Endodermal cell (in vitro differentiated cells): ENCODE measurements around the gene CAMKK2. TPM values are rescaled to one million over a fixed set of nuclear protein-coding genes. Genes with fewer than 3 reads are reported as not detected.

Experiments
- DNase-seq: peaks from one replicate; pipeline ENCODE4 v3.0.0-alpha.2; 2017
- H3K27ac ChIP-seq: 2 replicates; pipeline ENCODE4 v1.5.1; 2013; ENCODE audit warnings: mild to moderate bottlenecking, low read depth, low read length, moderate library complexity
- H3K27me3 ChIP-seq: 2 replicates; pipeline ENCODE4 v1.6.1; 2013; ENCODE audit warnings: mild to moderate bottlenecking, low read length, moderate library complexity; ENCODE audit not compliant: insufficient read depth, control insufficient read depth, poor library complexity, severe bottlenecking
- H3K36me3 ChIP-seq: 2 replicates; pipeline ENCODE4 v1.7.0; 2013; ENCODE audit warnings: mild to moderate bottlenecking, low read length, moderate library complexity; ENCODE audit not compliant: control insufficient read depth, insufficient read depth
- H3K4me1 ChIP-seq: one replicate; pipeline ENCODE4 v1.7.0; 2013; ENCODE audit warnings: low read length; ENCODE audit not compliant: control insufficient read depth, insufficient read depth
- H3K4me3 ChIP-seq: 2 replicates; pipeline ENCODE4 v1.5.1; 2013; ENCODE audit warnings: mild to moderate bottlenecking, low read length, moderate library complexity
- H3K9ac ChIP-seq: 2 replicates; pipeline ENCODE4 v1.6.1; 2013; ENCODE audit warnings: mild to moderate bottlenecking, low read length, moderate library complexity; ENCODE audit not compliant: poor library complexity, severe bottlenecking; ENCODE audit errors: extremely low read depth
- H3K9me3 ChIP-seq: 2 replicates; pipeline ENCODE4 v1.6.1; 2013; ENCODE audit warnings: mild to moderate bottlenecking, low read length, moderate library complexity; ENCODE audit not compliant: control insufficient read depth
- H3K27ac Mint-ChIP-seq: 2 replicates; pipeline ENCODE4 v1.8.0; 2020; ENCODE audit warnings: mixed read lengths
- H3K27me3 Mint-ChIP-seq: 2 replicates; pipeline ENCODE4 v1.8.0; 2021; ENCODE audit warnings: mild to moderate bottlenecking, mixed read lengths; ENCODE audit not compliant: insufficient read depth
- H3K36me3 Mint-ChIP-seq: 2 replicates; pipeline ENCODE4 v1.8.0; 2020; ENCODE audit warnings: low read depth, mixed read lengths
- H3K4me1 Mint-ChIP-seq: 2 replicates; pipeline ENCODE4 v1.8.0; 2020; ENCODE audit warnings: mixed read lengths
- H3K4me3 Mint-ChIP-seq: 2 replicates; pipeline ENCODE4 v1.8.0; 2020; ENCODE audit warnings: mild to moderate bottlenecking, moderate library complexity, mixed read lengths
- H3K9me3 Mint-ChIP-seq: 2 replicates; pipeline ENCODE4 v1.8.0; 2020; ENCODE audit warnings: mild to moderate bottlenecking, mixed read lengths
- CTCF ChIP-seq: fragments of 200-600 bp; sonication (generic); conservative IDR thresholded peaks from 2 replicates; pipeline ENCODE4 v1.5.0; 2021; ENCODE audit warnings: antibody characterized with exemption, mild to moderate bottlenecking
- WGBS, 2 experiments: methylation state at CpG; one replicate each; pipeline versions ENCODE4 v1.1.5 to v1.1.7; 2013; ENCODE audit warnings: missing lambda C conversion rate in 2 of 2, mixed read lengths in 1 of 2; ENCODE audit not compliant: insufficient coverage in 1 of 2, insufficient read length in 1 of 2; 5-methylcytosine and 5-hydroxymethylcytosine counted together
- total RNA-seq, 2 donors: library from RNA; stranded (reverse); fragmentation: NEBNext Ultra II Directional in 1 of 2; extraction: Animal tissue kit (Norgen Biotek cat#: 25700) in 1 of 2; gene quantifications; 2 replicates in 1 of 2; 3 replicates in 1 of 2; pipeline ENCODE4 v1.2.1, GENCODE V29; 2021

Gene CAMKK2
- total RNA-seq, 2 donors from 2014 or later: 95.8 to 113 TPM

GRCh38 chr12:121293603-121294002, 2.9 kb downstream of the CAMKK2 start:
- H3K36me3 ChIP-seq: peaks cover 16% of the 10 kb centered on the region
- no peaks in the 10 kb centered on the region for H3K9me3 ChIP-seq
- no peak overlapping the region for H3K4me3 ChIP-seq
- WGBS, 2 experiments: 94% methylated on average over 4 of the region's 4 CpGs; no CpG with 5 or more reads in 1 of the 2 experiments
- peaks cover 16% of the 10 kb centered on the region for H3K4me1 Mint-ChIP-seq
- H3K27ac Mint-ChIP-seq: no peak overlapping the region
- H3K4me1 ChIP-seq: peaks cover 4% of the 10 kb centered on the region
- no peak for DNase-seq
- H3K36me3 Mint-ChIP-seq: peaks cover 32% of the 10 kb centered on the region
- H3K27me3 Mint-ChIP-seq: no peaks in the 10 kb centered on the region
- TF ChIP-seq CTCF: no peak
- peak overlapping the region; percentile 91 for H3K4me3 Mint-ChIP-seq
- no peaks in the 10 kb centered on the region for H3K27me3 ChIP-seq
- H3K9me3 Mint-ChIP-seq: no peaks in the 10 kb centered on the region
- no peak overlapping the region for H3K27ac ChIP-seq
- H3K9ac ChIP-seq: no peak overlapping the region

GRCh38 chr12:121290410-121290809, 6.1 kb downstream of the CAMKK2 start:
- DNase-seq: no peak
- no peaks in the 10 kb centered on the region for H3K27me3 Mint-ChIP-seq
- no peak overlapping the region for H3K4me3 Mint-ChIP-seq
- Histone ChIP-seq H3K4me1 (peaks cover 4% of the 10 kb centered on the region), H3K27ac (no peak overlapping the region), H3K9me3 (no peaks in the 10 kb centered on the region), H3K9ac (no peak overlapping the region), H3K27me3 (no peaks in the 10 kb centered on the region), H3K4me3 (no peak overlapping the region), H3K36me3 (peaks cover 16% of the 10 kb centered on the region)
- H3K27ac Mint-ChIP-seq: no peak overlapping the region
- WGBS, 2 experiments: 91% methylated on average over 5 of the region's 5 CpGs; no CpG with 5 or more reads in 1 of the 2 experiments
- peaks cover 23% of the 10 kb centered on the region for H3K4me1 Mint-ChIP-seq
- H3K36me3 Mint-ChIP-seq: peaks cover 43% of the 10 kb centered on the region
- no peaks in the 10 kb centered on the region for H3K9me3 Mint-ChIP-seq
- TF ChIP-seq CTCF: no peak

- no peak for DNase-seq
- Histone ChIP-seq H3K27me3 (no peaks in the 10 kb centered on the region), H3K36me3 (peaks cover 16% of the 10 kb centered on the region), H3K4me1 (peaks cover 4% of the 10 kb centered on the region), H3K9ac (no peak overlapping the region), H3K9me3 (no peaks in the 10 kb centered on the region), H3K4me3 (no peak overlapping the region), H3K27ac (no peak overlapping the region)
- Mint-ChIP-seq H3K27ac (peak overlapping the region; percentile 68), H3K4me1 (peaks cover 19% of the 10 kb centered on the region), H3K9me3 (no peaks in the 10 kb centered on the region), H3K4me3 (no peak overlapping the region), H3K36me3 (peaks cover 45% of the 10 kb centered on the region), H3K27me3 (no peaks in the 10 kb centered on the region)
- WGBS, 2 experiments: 92 to 97% methylated on average over 4 to 7 of the region's 7 CpGs
- no peak for TF ChIP-seq CTCF
These were observed 6.5 kb downstream of the CAMKK2 start for GRCh38 chr12:121289962-121290361.
